Stimulated activated CD8-positive, alpha-beta memory T cell treated with anti-CD3 and anti-CD28 coated beads, Interleukin-15, amount 100 ng/mL, for 1 hour (primary cell): ENCODE results near the gene TP53RK.

ENCODE experiments used
- DNase-seq: peaks from one replicate; pipeline ENCODE4 v3.0.0-alpha.2; 2020; ENCODE audit warnings: low read depth

Gene TP53RK

DNA sequence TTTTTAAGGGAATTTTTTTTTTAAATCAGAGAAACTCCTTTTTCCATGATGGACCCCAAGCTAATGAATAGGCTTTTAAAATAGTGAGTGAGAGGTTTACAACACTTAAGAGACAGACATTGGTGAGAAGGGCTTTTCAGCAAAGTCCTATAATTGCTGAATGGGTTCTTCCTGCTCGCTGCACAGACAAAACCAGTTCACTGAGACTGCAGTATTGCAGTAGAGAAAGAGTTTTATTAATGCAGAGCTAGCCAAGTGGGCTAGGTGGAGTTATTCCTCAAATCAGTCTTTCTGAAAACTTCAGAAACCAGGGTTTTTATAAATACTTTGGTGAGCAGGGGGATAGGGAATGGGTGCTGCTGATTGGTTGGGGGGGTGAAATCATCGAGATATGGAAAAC, 17.0 kb upstream of the TP53RK start:
- DNase-seq, result no peak

DNA sequence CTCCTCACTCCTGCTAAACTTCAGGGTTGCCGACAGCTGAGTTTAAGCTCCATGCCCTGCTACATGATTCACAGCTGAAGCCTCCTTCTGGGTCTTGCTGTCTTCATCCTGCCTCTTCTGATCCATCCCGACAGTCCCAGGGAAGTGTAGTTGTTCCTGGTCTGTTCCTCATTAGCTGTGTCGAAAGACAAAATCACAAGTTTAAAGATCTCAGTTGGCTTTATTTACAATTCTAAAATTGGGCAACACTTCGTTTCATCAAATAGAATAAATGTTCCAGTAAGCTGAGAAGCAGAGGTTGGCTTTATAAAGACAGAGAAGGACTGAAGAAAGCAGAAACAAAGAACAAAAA, 16.1 kb upstream of the TP53RK start:
- no peak for DNase-seq

DNA sequence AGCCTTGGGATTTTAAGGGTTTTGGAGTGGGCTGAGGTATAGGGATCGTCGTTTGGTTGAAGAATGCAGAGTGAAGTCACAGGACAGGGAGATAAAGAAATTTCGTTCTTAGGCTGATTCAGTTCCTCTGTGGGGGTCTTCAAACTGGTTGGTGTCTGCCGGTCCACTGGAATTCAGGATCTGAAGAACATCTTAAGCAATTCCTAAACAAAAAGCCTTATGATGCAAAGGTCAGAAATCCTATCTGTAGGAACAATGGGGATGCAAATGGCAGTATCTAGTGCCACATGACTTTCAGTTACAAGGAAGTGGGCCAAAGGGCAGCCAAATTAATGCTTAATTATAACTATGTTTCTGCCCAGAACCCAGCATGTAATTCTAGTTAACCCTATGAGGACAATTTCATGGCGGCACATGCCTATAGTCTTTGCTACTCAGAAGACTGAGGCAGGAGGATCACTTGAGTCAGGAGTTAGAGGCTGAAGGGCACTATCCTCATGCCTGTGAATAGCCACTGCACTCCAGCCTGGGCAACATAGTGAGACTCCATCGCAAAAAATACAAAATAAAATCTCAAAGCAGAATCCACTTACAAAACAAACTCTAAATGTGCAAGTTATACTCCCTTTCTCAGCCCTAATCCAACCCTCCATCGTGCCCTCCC, 15.6 kb upstream of the TP53RK start:
- DNase-seq, result no peak

DNA sequence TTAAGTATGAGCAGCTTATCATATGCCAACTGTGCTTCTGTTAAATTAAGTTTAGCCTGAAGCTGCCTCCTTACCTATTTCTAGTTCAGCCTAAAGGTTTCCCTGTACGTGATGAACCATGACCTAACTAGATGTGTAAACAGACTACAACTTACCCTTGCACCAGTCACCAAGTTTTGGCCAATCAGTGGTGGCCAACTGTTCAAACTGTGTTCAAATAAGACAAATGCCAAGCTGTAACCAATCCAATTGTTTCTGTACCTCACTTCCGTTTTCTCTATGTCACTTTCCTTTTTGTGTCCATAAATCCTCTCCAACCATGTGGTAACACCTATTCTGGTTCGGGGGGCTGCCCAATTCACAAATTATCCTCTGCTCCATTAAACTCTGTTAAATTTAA, 14.2 kb upstream of the TP53RK start:
- DNase-seq, result no peak

DNA sequence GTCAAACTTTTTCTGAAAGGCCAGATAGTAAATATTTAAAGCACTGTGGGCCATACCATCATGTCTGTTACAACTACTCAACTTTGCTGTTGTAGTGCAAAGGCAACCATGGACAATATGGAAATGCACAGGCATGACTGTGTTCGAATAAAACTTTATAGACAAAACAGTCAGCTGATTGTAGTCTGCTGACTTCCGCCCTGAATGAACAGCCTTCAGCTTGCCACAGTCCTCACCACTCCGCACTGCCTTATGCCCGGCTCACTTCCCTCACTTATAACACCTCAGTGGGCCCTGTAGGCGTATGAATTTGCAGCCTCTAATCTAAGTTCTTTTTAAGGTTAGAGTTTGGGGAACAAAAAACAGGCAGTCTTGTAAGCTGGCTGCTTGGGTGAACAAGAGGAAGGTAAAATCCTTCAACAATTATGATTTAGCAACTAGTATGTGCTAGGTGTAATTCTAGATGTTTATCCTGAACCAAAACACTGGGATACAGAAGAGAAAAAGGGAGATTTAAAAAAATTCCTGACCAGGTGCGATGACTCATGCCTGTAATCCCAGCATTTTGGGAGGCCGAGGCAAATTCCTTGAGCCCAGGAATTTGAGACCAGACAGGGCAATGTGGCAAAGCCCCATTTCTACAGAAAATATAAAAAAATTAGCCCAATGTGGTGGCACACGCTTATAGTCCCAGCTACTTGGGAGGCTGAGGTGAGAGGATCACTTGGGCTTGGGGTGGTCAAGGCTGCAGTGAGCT, 13.4 kb upstream of the TP53RK start:
- no peak for DNase-seq

DNA sequence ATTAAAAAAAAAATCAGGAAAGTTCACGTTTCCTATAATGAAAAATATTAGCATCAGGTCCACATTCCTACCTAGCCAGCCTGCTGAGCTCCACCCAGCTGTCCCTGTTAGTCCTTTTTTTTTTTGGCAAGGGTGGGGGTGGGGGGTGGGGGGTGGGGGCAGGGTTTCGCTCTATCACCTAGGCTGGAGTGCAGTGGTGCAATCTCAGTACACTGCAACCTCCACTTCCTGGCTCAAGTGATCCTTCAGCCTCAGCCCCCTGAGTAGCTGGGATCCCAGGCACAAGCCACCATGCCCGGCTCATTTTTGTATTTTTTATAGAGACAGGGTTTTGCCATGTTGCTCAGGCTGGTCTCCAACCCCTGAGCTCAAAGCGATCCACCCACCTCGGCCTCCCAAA, 12.7 kb upstream of the TP53RK start:
- DNase-seq, result no peak

DNA sequence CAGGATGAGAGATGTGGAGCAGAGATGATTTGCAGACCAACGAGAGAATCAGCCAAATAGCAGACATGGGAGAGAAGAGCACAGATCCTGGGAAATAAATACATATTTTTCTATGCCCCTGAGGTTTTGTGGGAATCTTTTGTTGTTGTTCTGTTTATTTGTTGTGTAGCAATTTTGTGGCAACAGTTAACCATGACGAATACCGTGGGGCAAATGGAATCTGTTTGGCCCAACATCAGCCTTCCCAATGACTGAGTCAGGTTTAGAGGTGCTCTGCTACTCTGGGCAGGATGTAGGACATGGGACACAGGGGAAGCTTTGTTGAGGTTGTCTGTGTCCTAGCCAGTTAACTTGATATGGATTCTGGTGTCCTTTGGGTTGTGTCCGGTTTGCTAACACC, 12.3 kb upstream of the TP53RK start:
- DNase-seq, result no peak

DNA sequence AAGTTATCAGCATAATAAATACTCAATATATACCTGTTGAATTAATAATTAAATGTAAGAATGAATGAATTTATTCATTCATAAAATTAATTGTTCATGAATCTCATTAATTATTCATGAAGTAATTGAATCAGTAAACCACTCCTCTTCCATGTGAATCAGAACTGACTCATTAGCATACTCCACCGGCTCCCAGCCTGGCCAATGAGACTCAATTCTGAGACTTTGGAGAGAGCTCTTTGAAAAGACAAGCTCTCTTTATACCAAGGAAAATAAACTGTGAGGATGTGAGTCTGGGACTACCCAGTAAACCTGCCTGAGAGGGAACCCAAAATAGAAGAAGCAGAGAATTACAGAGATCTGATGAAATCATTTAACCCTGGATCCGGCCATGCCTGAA, 11.8 kb upstream of the TP53RK start:
- no peak for DNase-seq

DNA sequence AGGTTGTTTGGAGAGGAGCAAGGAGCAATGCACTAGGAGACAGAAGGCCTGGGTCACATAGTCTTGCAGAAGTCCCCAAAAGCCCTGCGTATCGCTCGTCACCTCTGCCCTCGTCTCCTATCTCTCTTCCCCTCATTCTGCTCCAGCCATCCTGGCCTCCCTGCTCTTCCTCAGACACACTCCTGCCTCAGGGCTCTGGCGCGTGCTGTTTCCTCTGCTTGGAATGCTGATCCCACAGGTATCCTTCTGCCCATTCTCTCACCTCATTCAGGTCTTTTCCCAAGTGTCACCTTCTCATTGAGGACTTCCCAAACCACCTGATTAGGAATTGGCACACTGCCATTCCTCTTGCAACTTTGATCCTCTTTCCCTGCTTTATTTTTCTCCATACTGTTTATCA, 11.2 kb upstream of the TP53RK start:
- no peak for DNase-seq

DNA sequence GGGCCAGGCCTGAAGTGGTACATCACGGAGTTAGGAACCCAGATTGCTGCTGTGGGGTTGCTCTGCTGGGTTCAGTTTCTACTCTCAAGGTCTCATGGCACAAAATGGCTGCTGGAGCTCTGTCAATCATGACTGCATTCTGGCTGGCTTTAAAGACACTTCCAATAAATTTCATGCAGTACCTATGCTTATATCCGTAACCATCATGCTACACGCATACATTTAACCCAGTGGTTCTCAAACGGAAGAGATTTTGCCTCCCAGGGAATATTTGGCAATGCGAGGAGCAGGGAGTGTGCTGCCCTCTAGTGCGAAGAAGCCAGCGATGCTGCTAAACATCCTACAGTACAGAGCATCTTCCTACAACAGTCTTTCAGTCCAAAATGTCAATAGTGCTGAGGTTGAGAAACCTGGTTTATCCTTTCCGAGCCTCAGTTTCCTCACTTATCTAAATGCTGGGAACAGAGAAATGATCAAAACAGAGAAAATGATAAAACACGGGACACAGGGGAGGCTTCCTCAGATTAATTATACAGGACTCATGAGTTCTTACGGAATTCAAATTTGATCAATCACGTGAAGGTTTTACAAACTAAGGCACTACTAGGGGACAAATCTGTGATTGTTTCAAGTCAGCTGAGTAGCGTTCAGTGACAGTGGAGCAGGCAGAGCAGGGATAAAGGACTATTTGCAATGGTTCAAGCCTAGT, 10.6 kb upstream of the TP53RK start:
- no peak for DNase-seq

DNA sequence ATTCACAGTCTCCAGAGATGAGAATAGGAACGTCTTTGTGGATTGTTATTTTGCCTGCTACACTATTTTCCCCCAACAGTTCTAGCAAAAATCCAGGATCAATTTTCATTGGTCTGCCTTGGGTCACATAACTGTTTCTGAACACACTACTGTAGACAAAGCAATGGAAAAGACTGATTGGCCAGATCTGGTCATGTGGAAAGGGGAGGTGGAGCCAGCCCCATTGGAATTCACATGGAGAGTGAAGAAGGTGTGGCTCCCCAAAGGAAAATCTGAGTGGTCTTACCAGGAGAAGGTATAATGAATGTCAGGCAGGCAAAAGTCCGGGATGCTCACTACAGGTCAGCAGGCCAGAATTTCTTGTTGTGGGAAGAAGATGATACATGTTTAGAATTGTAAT, 9.5 kb upstream of the TP53RK start:
- no peak for DNase-seq

DNA sequence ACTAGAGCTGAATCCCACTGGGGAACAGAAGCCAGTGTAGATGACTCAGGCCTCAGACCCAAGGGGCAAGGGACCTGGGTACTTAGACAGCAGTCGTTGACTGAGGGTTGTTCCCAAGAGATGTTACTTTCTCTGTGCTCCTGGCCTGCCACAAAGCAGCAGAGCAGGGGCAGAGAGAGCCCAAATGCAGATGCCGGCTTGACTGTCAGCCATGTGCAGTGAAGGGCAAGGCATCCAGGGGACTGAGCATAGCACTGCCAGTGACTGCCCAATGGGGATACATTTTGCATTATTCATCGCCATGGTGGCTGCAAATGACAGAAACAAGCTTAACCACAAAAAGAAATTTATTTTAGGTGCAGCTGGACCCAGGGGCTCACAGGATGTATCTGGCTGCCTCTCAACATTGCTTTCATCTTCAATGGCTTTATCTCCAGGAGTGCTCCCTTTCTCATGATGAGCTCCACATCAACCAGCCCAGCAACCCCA, 7.6 kb upstream of the TP53RK start:
- no peak for DNase-seq

DNA sequence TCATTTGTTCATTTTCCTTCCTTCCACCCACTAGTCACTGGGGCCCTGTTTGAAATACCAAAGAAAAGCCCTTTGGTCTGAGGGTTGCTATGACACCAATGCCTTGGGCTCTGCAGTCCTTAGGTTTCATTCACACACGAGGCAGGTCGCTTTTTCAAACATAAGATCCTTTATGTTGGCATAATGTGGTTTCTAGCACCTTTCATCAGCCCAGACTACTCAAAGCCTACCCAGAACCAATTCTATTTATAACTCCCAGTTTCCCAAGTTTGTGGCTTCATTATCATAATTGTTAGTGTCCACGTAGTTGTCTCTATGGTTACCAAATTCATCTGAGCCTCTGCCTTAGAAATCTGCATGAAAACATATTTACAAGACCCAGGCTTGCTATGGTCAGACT, 6.6 kb upstream of the TP53RK start:
- no peak for DNase-seq

DNA sequence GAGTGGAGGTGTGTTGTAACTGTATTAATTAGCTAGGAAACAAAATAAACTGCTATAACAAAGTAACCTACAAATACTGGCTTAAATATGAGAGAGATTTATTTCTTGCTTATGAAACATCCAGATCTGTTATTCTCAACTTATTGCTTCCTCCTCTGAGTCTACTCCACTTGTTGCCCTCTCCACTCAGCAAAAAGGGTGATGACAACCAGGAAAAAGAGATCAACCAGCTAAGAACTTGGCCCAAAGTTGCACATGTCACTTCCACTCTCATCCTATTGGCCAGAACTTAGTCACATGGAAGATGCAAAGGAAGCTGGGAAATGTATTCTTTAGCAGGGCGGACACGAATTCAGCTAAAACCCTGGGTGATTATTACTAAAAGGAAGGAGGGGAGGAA, 5.2 kb upstream of the TP53RK start:
- no peak for DNase-seq

DNA sequence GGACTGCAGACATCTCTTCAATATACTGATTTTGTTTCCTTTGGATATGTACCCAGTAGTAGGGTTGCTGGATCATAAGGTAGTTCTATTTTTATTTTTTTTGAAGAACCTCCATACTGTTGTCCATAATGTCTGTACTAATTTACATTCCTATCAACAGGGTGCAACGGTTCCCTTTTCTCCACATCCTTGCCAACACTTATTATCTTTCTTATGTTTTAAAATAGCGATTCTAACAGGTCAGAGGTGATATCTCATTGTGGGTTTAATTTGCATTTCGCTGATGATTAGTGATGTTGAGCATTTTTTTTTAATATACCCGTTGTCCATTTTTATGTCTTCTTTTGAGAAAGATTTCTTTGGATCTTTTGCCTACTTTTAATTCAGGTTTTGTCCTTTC, 2.0 kb upstream of the TP53RK start:
- no peak for DNase-seq

DNA sequence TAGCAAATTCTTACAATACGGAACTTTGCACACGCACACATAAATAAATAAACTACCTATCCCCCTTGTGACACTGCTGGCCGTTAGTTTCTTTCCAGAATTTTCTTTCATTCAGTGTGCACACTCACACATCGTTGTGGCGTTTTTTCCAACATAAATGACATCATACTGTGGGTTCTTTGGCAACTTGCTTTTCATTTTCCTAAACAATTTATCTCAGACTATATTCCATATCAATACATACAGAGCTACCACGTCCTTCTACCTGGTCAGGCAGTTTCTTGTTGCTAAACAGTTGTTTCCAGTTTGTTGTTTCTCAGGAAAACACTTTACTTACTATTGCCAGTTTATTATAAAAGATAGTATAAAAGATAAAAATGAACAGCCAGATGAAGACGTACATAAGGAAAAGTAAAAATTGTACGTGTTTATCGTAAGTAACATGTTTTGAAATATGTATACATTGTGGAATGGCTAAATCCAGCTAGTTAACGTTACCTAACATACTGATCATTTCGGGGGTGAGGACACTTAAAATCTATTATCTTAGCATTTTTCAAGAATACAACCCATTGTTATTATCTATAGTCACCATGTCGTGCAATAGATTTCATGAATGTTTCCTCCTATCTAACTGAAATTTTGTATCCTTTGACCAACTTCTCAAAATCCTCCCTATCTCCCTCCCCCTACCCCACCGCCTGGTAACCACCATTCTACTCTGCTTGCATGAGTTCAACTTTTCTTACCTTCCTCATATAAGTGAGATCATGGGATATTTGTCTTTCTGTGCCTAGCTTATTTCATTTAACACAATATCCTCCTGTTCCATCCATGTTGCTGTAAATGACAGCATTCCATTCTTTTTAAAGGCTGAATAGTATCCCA, 1.2 kb upstream of the TP53RK start:
- DNase-seq, result no peak

DNA sequence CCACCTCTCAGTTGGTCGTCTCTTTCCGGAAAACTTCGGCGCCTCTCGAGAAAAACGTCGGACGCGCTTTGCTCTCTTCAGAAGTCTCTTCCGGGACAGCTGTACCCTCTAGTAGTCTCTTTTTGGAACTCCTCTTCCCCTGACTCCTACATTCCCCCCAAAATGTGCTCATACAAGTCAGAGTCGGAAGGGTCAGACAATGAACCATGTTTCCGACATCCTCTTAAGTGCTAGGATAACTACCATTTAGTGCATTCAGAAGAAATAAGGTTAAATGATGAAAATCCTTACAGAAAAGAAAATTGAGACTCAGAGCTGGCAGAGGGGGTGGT, 476 bp upstream of the TP53RK start:
- DNase-seq, result no peak

DNA sequence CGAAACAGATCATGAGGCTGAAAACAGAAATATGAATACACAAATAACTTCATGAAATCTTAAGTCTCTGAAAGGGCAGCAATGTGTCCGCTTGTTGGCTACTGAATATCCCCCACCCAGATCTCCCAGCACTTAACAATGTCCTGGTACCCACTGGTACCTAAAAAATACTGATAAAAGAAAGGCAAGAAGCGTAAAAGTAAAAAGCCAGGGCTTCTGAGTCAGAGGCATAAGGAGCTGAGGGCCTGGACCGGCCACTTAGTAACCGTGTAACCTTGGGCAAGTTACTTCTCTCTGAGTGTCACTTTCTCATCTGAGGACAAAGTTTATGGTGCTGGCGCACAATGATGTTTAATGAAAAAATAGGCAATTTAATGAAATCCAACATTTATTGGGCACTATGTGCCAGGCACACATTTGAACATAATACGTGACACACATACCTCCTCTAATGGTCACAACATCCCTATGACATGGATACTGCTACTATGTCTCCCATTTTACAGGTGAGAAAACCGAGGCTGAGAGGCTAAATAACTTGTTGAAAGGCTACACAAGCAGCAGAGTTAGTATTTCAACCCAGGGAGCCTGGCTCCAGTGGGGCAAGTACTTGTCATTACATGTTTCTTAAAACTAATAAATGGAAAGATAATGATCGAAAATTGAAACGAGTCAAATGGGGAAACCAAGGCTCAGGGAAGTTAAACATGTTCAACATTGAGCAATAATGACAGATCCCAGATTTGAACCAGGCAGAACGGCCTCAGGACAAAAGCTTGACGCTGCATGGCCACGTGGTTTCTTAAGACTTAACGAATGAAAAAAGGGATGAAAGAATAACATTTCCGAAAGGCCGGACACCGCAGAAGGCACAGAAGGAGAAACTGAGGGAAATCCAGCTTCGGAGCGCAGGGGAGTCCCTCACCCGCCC, 828 bp downstream of the TP53RK start:
- no peak for DNase-seq

DNA sequence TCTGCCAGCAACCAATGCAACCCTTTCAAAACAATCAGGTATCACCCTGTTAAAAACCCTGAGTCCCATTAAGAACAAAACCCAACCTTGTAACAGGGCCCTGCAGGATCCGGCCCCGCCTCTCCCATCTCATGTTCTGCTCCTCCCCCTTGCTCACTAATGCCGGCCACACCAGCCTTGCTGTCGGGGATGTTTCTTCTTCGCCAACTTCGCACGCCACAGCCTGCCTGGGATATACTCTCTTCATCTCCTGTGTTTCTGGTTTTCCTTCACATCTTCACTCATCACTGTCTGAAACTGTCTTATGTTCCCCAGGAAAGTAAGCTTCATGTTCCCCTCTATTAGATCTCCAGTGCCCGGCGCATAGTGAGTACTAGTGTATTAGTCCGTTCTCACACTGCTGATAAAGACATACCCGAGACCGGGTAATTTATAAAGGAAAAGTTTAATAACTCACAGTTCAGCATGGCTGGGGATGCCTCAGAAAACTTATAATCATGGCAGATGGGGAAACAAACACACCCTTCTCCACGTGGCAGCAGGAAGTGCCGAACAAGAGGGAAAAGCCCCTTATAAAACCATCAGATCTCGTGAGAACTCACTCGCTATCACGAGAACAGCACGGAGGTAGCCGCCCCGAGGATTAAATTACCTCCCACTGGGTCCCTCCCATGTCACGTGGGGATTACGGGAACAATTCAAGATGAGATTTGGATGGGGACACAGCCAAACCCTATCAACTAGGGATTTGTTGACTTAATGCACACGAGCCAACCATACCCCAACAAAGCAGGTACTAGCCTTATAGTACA, 5.1 kb downstream of the TP53RK start:
- no peak for DNase-seq

DNA sequence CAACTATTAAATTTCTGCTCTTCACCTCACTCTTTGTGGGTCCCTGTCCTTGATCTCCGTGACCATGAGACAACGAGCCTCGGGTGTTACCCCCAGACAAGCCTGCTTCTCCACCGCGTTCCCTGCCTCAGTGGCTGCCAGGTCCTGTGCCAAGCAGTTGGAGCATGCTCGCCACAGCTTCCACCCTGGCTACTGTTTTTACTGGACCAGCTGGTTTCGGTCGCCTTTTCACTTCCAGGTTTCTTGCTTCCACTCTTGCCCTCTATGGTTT, 5.6 kb downstream of the TP53RK start:
- no peak for DNase-seq
